HCT116 (cell line): ENCODE data around the gene UGP2. TPM values are rescaled to one million over a fixed set of nuclear protein-coding genes. Genes with fewer than 3 reads are reported as not detected.

Source experiments
- ATAC-seq: fragments of 200-7000 bp; cut with Tn5 transposase; 2 replicates; pipeline ENCODE4 v1.9.1; 2020; ENCODE audit warnings: mild to moderate bottlenecking, moderate library complexity
- BruUV-seq: library from RNA; stranded (reverse); fragments of 400-500 nt; replicated peaks from 2 replicates; lab custom pipeline; 2021; lab: Mats Ljungman, UMichigan
- CTCF ChIA-PET: fragments of 300-600 bp; sonication (Branson Sonifier 250); formaldehyde crosslinking; loops from one replicate; lab custom pipeline; 2021; ENCODE audit warnings: antibody characterized with exemption; lab: Charles Lee
- POLR2A ChIA-PET: fragments of 300-600, 350-600 bp; sonication (Branson Sonifier 250); formaldehyde crosslinking; loops from one replicate; lab custom pipeline; 2021; ENCODE audit warnings: antibody characterized with exemption; lab: Charles Lee
- RAD21 ChIA-PET, 2 experiments: fragments of 300-600 bp; sonication (Branson Sonifier 250); formaldehyde crosslinking; loops; one replicate each; lab custom pipeline; 2023; ENCODE audit warnings: low total read pairs in 2 of 2; ENCODE audit not compliant: uncharacterized antibody in 2 of 2, unreplicated experiment in 2 of 2, low non-redundant PET in 1 of 2; lab: Charles Lee
- DNase-seq: peaks from one replicate; pipeline ENCODE4 v3.0.0-alpha.2; 2010; ENCODE audit warnings: low read depth, low spot score
- H2AFZ ChIP-seq: fragments of 200-600 bp; shearing (Covaris generic), sonication (generic); 2 replicates; pipeline ENCODE4 v1.6.1; 2017; ENCODE audit warnings: low read depth, mixed run types, mixed read lengths, antibody characterized with exemption, low read length; ENCODE audit not compliant: poor library complexity, severe bottlenecking
- H3K27ac ChIP-seq: 2 replicates; pipeline ENCODE4 v1.5.1; 2012; ENCODE audit warnings: low read depth, low read length
- H3K27me3 ChIP-seq: fragments of 200-600 bp; sonication (generic); 2 replicates; pipeline ENCODE4 v1.6.1; 2016; ENCODE audit warnings: mixed run types, low read length, mixed read lengths; ENCODE audit not compliant: insufficient read depth
- H3K36me3 ChIP-seq, 2 experiments: fragments of 200-500 bp in 1 of 2; fragments of 200-600 bp in 1 of 2; sonication (Bioruptor generic) in 1 of 2; sonication (generic) in 1 of 2; 2 replicates each; pipeline versions ENCODE4 v1.5.1 to v1.6.1; 2014 to 2016; ENCODE audit warnings: low read length in 2 of 2, inconsistent platforms in 1 of 2, mixed read lengths in 1 of 2, mixed run types in 1 of 2; ENCODE audit not compliant: insufficient read depth in 2 of 2, control insufficient read depth in 1 of 2
- H3K4me1 ChIP-seq, 2 experiments: fragments of 200-600 bp in 1 of 2; sonication (generic) in 1 of 2; 2 replicates each; pipeline versions ENCODE4 v1.5.1 to v1.6.1; 2012 to 2017; ENCODE audit warnings: low read length in 2 of 2, inconsistent platforms in 1 of 2, mild to moderate bottlenecking in 1 of 2, mixed read lengths in 1 of 2, mixed run types in 1 of 2, moderate library complexity in 1 of 2; ENCODE audit not compliant: insufficient read depth in 2 of 2, control insufficient read depth in 1 of 2
- H3K4me2 ChIP-seq: fragments of 200-600 bp; sonication (generic); 2 replicates; pipeline ENCODE4 v1.6.1; 2017; ENCODE audit warnings: mixed run types, low read length, mixed read lengths
- H3K4me3 ChIP-seq, 2 experiments: fragments of 200-600 bp in 1 of 2; sonication (generic) in 1 of 2; replicated peaks in 1 of 2; 2 replicates each; pipeline ENCODE4 v1.5.1; 2011 to 2016; ENCODE audit warnings: low read length in 2 of 2, control low read depth in 1 of 2, low read depth in 1 of 2, mild to moderate bottlenecking in 1 of 2, mixed read lengths in 1 of 2, mixed run types in 1 of 2
- H3K79me2 ChIP-seq: fragments of 200-600 bp; sonication (generic); 2 replicates; pipeline ENCODE4 v1.6.1; 2017; ENCODE audit warnings: mild to moderate bottlenecking, mixed run types, low read length, moderate library complexity, mixed read lengths; ENCODE audit not compliant: insufficient read depth
- H3K9ac ChIP-seq: fragments of 200-600 bp; sonication (generic); 2 replicates; pipeline ENCODE4 v1.6.1; 2016; ENCODE audit warnings: low read length, mixed read lengths
- H3K9me2 ChIP-seq: fragments of 200-600 bp; sonication (generic), shearing (Covaris generic); 2 replicates; pipeline ENCODE4 v1.6.1; 2017; ENCODE audit warnings: mixed run types, mild to moderate bottlenecking, moderate library complexity; ENCODE audit not compliant: insufficient read depth
- H3K9me3 ChIP-seq, 2 experiments: fragments of 200-500 bp in 1 of 2; fragments of 200-600 bp in 1 of 2; sonication (Bioruptor generic) in 1 of 2; sonication (generic) in 1 of 2; 2 replicates each; pipeline ENCODE4 v1.6.1; 2014 to 2017; ENCODE audit warnings: low read length in 2 of 2, mixed read lengths in 2 of 2, inconsistent platforms in 1 of 2, low read depth in 1 of 2, mild to moderate bottlenecking in 1 of 2, mixed run types in 1 of 2, moderate library complexity in 1 of 2; ENCODE audit not compliant: control insufficient read depth in 1 of 2, insufficient read depth in 1 of 2
- H4K20me1 ChIP-seq: fragments of 200-600 bp; sonication (generic), shearing (Covaris generic); 2 replicates; pipeline ENCODE4 v1.6.1; 2017; ENCODE audit warnings: mixed run types, mild to moderate bottlenecking, moderate library complexity; ENCODE audit not compliant: insufficient read depth
- CEBPB ChIP-seq: IDR thresholded peaks from 2 replicates; pipeline ENCODE4 v1.6.1; 2012; ENCODE audit warnings: low read depth
- POLR2A ChIP-seq: IDR thresholded peaks from 2 replicates; pipeline ENCODE4 v1.7.0; 2011; ENCODE audit warnings: borderline replicate concordance; ENCODE audit not compliant: insufficient read depth, insufficient read length; ENCODE audit errors: extremely low read depth
- RAD21 ChIP-seq: IDR thresholded peaks from 2 replicates; pipeline ENCODE4 v1.6.1; 2012; ENCODE audit warnings: low read depth, mild to moderate bottlenecking
- SIN3A ChIP-seq: IDR thresholded peaks from 2 replicates; pipeline ENCODE4 v1.6.1; 2012; ENCODE audit warnings: low read depth
- intact Hi-C: fragments of 100-400 bp; cut with micrococcal nuclease; formaldehyde crosslinking; loops from 2 replicates; pipeline ENCODE4 v1.10.0; 2022
- total RNA-seq: library from RNA; stranded (reverse); gene quantifications from one replicate; pipeline ENCODE4 v1.2.1, GENCODE V29; 2021; ENCODE audit not compliant: unreplicated experiment
- TF ChIP-seq, protein P1 (sequence below): IDR thresholded peaks from 2 replicates; pipeline ENCODE4 v1.6.1; 2012

UGP2 gene
- total RNA-seq, 1 experiment from 2014 or later: 57.1 TPM

- no peaks in the 10 kb centered on the region for H3K27me3 ChIP-seq
- H3K4me2 ChIP-seq: no peak overlapping the region
- peaks cover 77% of the 10 kb centered on the region for H3K79me2 ChIP-seq
- no peaks in the 10 kb centered on the region for H3K9me3 ChIP-seq
- ATAC-seq: no peak
- BruUV-seq: no TSS peak
- no peak for TF ChIP-seq SIN3A
- ChIA-PET POLR2A (no interaction called here), CTCF (interaction anchor here (4.8 kb wide), 1 partner anchor 17 kb away, joined by 16 read pairs; no protein-coding TSS in a partner anchor), RAD21 (no interaction called here)
- H3K4me3 ChIP-seq: no peak overlapping the region
- no peak overlapping the region for H3K9ac ChIP-seq
- H3K4me1 ChIP-seq: peaks cover 7 to 18% of the 10 kb centered on the region in 2 experiments; a peak in 3 of 4 replicates
- intact Hi-C loops: loop anchor here (5.0 kb wide), 1 partner anchor 147 kb away; no protein-coding TSS in a partner anchor
- no peak overlapping the region for H2AFZ ChIP-seq
- no peaks in the 10 kb centered on the region for H3K36me3 ChIP-seq
- no peak overlapping the region for H3K27ac ChIP-seq
- no peak for DNase-seq
- no peaks in the 10 kb centered on the region for H4K20me1 ChIP-seq
- H3K9me2 ChIP-seq: no peaks in the 10 kb centered on the region
Measured at GRCh38 chr2:63844616-63845015, 2.9 kb downstream of the UGP2 start.

DNA sequence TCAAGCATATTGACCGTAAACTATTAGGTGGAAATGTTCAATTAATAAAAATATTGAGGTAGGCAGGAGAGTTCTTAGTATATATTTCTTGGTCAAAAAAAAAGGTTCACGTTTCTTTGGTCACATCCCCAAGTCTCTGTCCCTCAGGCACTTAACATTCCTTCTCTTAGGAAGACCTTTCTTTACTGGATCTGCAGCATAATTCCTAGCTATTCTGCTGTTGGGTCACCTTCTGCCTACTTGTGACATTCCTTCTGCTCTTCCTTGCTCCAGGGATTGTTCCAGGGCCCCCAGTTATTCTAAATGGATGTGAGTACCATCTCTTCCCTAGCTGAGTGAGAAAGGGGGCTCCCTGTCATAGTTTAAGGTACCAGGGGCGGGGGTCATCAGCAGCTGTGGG lies 4.2 kb downstream of the UGP2 start:
- Histone ChIP-seq H3K9me3 (no peaks in the 10 kb centered on the region), H3K27me3 (no peaks in the 10 kb centered on the region), H3K9me2 (no peaks in the 10 kb centered on the region), H3K9ac (no peak overlapping the region), H3K4me3 (no peak overlapping the region), H3K36me3 (no peaks in the 10 kb centered on the region), H3K79me2 (peaks cover 89% of the 10 kb centered on the region), H3K4me2 (no peak overlapping the region), H3K27ac (no peak overlapping the region), H2AFZ (no peak overlapping the region), H4K20me1 (no peaks in the 10 kb centered on the region), H3K4me1 (peaks cover 4 to 10% of the 10 kb centered on the region in 2 experiments; a peak in 3 of 4 replicates)
- ATAC-seq: no peak
- intact Hi-C loops: no loop called here
- ChIA-PET POLR2A (no interaction called here), RAD21 (no interaction called here), CTCF (no interaction called here)
- no TSS peak for BruUV-seq
- TF ChIP-seq RAD21: no peak
- TF ChIP-seq, protein P1, sequence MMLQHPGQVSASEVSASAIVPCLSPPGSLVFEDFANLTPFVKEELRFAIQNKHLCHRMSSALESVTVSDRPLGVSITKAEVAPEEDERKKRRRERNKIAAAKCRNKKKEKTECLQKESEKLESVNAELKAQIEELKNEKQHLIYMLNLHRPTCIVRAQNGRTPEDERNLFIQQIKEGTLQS: no peak
- TF ChIP-seq CEBPB: no peak
- TF ChIP-seq POLR2A: no peak
- no peak for DNase-seq
